ENCODE measurements around the gene CD207.

The CD207 gene

GRCh38 chr2:70820499-70820898, 15.1 kb downstream of the CD207 start, which contains the start of gene CLEC4F:
TSS of gene CLEC4F (minus strand) at chr2:70820599. CDS start at chr2:70820523, 76 bp downstream.
- DNase-seq (ENCODE audit: low read depth), result no peak
- no peak within 1 kb of the TSS for H3K4me3 ChIP-seq (ENCODE audit: low read length)
- TF ChIP-seq CTCF (conservative IDR thresholded peaks at IDR 0.05; ENCODE audit: low read depth, low read length), result no peak

GRCh38 chr2:70817284-70817954, 18.2 kb downstream of the CD207 start:
- no peak overlapping the region for H3K4me3 ChIP-seq (ENCODE audit: low read length)
- TF ChIP-seq CTCF (conservative IDR thresholded peaks at IDR 0.05; ENCODE audit: low read depth, low read length), result no peak
- no peak for DNase-seq (ENCODE audit: low read depth)

GRCh38 chr2:70816726-70817125, 18.9 kb downstream of the CD207 start:
- no peak overlapping the region for H3K4me3 ChIP-seq (ENCODE audit: low read length)
- TF ChIP-seq CTCF (conservative IDR thresholded peaks at IDR 0.05; ENCODE audit: low read depth, low read length), result no peak
- no peak for DNase-seq (ENCODE audit: low read depth)

GRCh38 chr2:70808983-70809958, 26.3 kb downstream of the CD207 start:
- DNase-seq (ENCODE audit: low read depth), result no peak
- no peak for TF ChIP-seq CTCF (conservative IDR thresholded peaks at IDR 0.05; ENCODE audit: low read depth, low read length)

GRCh38 chr2:70807828-70808118, 27.8 kb downstream of the CD207 start:
- TF ChIP-seq CTCF (conservative IDR thresholded peaks at IDR 0.05; ENCODE audit: low read depth, low read length), result no peak
- no peak overlapping the region for H3K4me3 ChIP-seq (ENCODE audit: low read length)
- DNase-seq (ENCODE audit: low read depth), result no peak

More at GRCh38 chr2:70808983-70809958, 26.3 kb downstream of the CD207 start:
- no peak overlapping the region for H3K4me3 ChIP-seq (ENCODE audit: low read length)

GRCh38 chr2:70807102-70807827, 28.4 kb downstream of the CD207 start:
- no peak for TF ChIP-seq CTCF (conservative IDR thresholded peaks at IDR 0.05; ENCODE audit: low read depth, low read length)
- no peak overlapping the region for H3K4me3 ChIP-seq (ENCODE audit: low read length)
- no peak for DNase-seq (ENCODE audit: low read depth)
